BLaER1 (cell line): ENCODE measurements around the gene GALNTL6.
A peak's percentile ranks its signal among the peaks of the same experiment; 100 is the strongest.

Experiments used
- H3K27ac ChIP-seq: shearing (Covaris generic); formaldehyde crosslinking; 2 replicates; pipeline ENCODE4 v1.8.1; 2022
- H3K27me3 ChIP-seq: shearing (Covaris generic); formaldehyde crosslinking; 2 replicates; pipeline ENCODE4 v1.8.1; 2022
- H3K36me3 ChIP-seq: shearing (Covaris generic); formaldehyde crosslinking; 2 replicates; pipeline ENCODE4 v1.8.1; 2022
- H3K4me1 ChIP-seq: shearing (Covaris generic); formaldehyde crosslinking; 2 replicates; pipeline ENCODE4 v1.8.1; 2022
- H3K4me2 ChIP-seq: shearing (Covaris generic); formaldehyde crosslinking; 2 replicates; pipeline ENCODE4 v1.8.1; 2022
- H3K4me3 ChIP-seq: shearing (Covaris generic); formaldehyde crosslinking; 2 replicates; pipeline ENCODE4 v1.8.1; 2022
- H3K9ac ChIP-seq: shearing (Covaris generic); formaldehyde crosslinking; 2 replicates; pipeline ENCODE4 v1.8.1; 2022
- H3K9me3 ChIP-seq: shearing (Covaris generic); formaldehyde crosslinking; 2 replicates; pipeline ENCODE4 v1.8.1; 2022
- H4K20me1 ChIP-seq: shearing (Covaris generic); formaldehyde crosslinking; 2 replicates; pipeline ENCODE4 v1.8.1; 2022
- Cebpa-rat ChIP-seq: shearing (Covaris generic); IDR thresholded peaks from 2 replicates; pipeline ENCODE4 v1.8.1; 2022

The GALNTL6 gene

DNA sequence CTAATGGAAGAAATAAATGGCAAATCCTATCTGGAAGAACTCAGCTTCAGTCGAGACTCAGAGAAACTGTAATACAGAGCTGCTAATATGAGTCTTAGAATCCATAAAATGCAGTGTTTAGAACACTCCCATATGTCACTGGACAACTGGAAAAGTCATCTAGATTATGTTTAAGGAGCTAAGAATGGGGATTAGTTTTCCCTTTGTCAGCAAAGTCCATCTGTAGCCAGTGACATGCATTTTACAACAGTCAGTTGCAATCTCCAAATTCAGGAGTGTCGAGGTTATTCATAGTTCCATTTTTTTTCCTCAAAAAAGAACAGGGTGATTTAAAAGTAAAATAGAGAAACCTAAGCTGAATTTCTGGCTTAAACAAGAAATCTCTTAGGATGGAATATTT lies 838.8 kb downstream of the GALNTL6 start:
- TF ChIP-seq Cebpa-rat: no peak
- Histone ChIP-seq H3K27ac (no peak overlapping the region), H3K4me2 (no peak overlapping the region)

DNA sequence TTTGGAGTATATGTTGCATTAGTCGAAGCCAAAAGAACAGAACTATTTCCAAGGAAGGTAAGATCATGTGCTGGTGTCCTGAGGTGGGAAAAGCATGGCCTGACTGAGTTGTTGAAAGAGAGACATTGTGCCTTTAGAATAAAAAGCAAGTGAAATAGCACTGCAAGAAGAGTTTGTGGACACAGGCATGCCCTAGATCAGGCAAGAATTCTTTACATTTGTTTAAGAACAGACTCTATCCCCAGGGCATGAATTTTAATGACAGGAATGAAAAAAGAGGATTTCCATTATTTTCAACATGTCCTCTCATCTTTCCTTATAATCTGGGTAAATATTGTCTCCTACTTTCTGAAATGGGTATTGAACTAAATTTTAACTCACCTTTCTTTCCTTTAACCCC lies 839.2 kb downstream of the GALNTL6 start:
- Histone ChIP-seq H4K20me1 (no peaks in the 10 kb centered on the region), H3K36me3 (no peaks in the 10 kb centered on the region), H3K4me2 (no peak overlapping the region), H3K9ac (no peak overlapping the region), H3K4me1 (peaks cover 13% of the 10 kb centered on the region; the same call in 1 of the 2 replicates), H3K27me3 (no peaks in the 10 kb centered on the region), H3K9me3 (no peaks in the 10 kb centered on the region), H3K27ac (no peak overlapping the region), H3K4me3 (no peak overlapping the region)
- TF ChIP-seq Cebpa-rat: no peak

More for the DNA sequence above, 838.8 kb downstream of the GALNTL6 start:
- no peak overlapping the region for H3K9ac ChIP-seq
- no peak overlapping the region for H3K4me3 ChIP-seq
- H3K27me3 ChIP-seq: no peaks in the 10 kb centered on the region
- H4K20me1 ChIP-seq: no peaks in the 10 kb centered on the region
- H3K4me1 ChIP-seq: peaks cover 13% of the 10 kb centered on the region; the same call in 1 of the 2 replicates
- H3K9me3 ChIP-seq: no peaks in the 10 kb centered on the region
- no peaks in the 10 kb centered on the region for H3K36me3 ChIP-seq

DNA sequence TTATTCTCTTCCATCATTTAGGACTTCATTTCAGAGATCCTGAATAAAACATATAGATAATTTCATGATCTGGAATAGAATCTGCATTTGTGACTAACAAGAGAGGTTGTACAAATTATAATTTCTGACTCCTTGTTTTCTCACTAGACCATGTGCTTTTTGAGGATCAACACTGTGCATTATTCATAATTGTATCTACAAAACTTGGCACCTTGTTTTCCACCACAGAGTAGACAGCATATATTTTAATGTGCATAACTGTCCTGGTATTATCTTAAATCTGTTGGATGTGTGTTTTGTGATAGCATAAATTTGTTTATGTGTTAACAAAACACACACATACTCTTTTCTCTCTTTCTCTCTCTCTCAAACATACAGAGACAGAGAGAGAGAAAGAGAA lies 840.5 kb downstream of the GALNTL6 start:
- Histone ChIP-seq H4K20me1 (no peaks in the 10 kb centered on the region), H3K4me2 (no peak overlapping the region), H3K9ac (no peak overlapping the region), H3K4me1 (peaks cover 13% of the 10 kb centered on the region; the same call in 1 of the 2 replicates), H3K36me3 (no peaks in the 10 kb centered on the region), H3K4me3 (no peak overlapping the region), H3K9me3 (no peaks in the 10 kb centered on the region), H3K27ac (no peak overlapping the region), H3K27me3 (no peaks in the 10 kb centered on the region)
- no peak for TF ChIP-seq Cebpa-rat

DNA sequence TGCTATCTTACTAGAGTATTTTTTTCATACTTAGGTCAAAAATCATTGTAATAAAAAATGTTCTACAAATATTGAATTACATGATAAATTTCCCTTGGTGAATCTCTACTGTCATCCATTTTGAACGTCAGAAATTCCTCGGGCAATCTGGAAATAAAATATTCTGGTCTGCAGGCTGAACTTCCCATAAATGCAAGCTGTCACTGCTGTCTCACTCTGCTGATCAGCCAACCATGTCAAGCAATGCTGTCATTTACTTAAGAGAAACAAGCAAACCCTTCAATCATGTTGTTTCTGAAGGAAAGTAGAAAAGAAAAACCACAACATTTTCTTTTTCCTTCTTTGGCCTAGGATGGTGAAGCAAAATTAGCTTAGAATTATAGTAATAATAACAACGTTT lies 841.3 kb downstream of the GALNTL6 start:
- Histone ChIP-seq H3K9ac (no peak overlapping the region), H4K20me1 (no peaks in the 10 kb centered on the region), H3K4me1 (peaks cover 13% of the 10 kb centered on the region; the same call in 1 of the 2 replicates), H3K27me3 (no peaks in the 10 kb centered on the region), H3K9me3 (no peaks in the 10 kb centered on the region), H3K27ac (no peak overlapping the region), H3K36me3 (no peaks in the 10 kb centered on the region), H3K4me2 (peak overlapping the region; percentile 13; the same call in 1 of the 2 replicates), H3K4me3 (no peak overlapping the region)
- TF ChIP-seq Cebpa-rat: no peak

DNA sequence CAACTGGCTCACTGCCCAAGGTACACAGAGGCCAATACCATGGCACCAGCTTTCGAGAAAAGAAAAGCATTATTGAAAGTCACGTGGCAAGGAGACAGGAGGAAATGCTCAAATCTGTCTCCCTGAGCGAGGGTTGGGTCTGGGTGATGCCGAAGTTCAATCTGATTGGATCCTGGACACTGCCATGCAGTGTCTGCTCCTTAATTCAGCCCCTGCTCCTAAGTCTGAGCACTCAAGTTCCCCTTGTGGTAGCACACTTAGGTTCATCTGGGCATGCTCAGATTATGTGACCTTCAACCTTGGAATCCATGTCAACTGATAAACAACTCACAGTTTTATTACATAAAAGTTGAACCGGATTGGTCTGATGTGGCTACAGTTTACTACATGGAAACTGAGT lies 842.9 kb downstream of the GALNTL6 start:
- peaks cover 13% of the 10 kb centered on the region; the same call in 1 of the 2 replicates for H3K4me1 ChIP-seq
- TF ChIP-seq Cebpa-rat: no peak
- no peak overlapping the region for H3K9ac ChIP-seq
- no peak overlapping the region for H3K27ac ChIP-seq
- no peaks in the 10 kb centered on the region for H4K20me1 ChIP-seq
- H3K36me3 ChIP-seq: no peaks in the 10 kb centered on the region
- no peak overlapping the region for H3K4me2 ChIP-seq
- H3K27me3 ChIP-seq: no peaks in the 10 kb centered on the region
- no peaks in the 10 kb centered on the region for H3K9me3 ChIP-seq
- H3K4me3 ChIP-seq: no peak overlapping the region

DNA sequence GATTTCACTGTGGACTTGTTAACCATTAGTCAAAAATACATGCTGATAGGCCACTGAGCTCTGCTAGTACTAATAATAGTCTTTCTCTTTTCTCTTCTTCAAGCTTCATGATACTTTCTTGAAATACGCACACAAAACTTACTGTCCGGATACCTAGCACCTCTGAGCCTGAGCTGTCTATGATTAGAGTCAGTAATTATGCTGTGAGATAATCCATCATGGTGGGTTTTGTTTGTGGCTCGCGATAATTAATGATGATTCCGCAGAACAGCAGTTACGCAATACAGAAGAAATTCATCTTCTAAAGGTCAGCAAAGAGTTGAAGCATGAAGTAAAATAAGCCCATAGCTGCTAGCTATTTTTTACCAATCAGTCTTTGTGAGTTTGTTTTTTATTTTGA lies 843.9 kb downstream of the GALNTL6 start:
- peak; percentile 44; the same call in 1 of the 2 replicates for TF ChIP-seq Cebpa-rat

DNA sequence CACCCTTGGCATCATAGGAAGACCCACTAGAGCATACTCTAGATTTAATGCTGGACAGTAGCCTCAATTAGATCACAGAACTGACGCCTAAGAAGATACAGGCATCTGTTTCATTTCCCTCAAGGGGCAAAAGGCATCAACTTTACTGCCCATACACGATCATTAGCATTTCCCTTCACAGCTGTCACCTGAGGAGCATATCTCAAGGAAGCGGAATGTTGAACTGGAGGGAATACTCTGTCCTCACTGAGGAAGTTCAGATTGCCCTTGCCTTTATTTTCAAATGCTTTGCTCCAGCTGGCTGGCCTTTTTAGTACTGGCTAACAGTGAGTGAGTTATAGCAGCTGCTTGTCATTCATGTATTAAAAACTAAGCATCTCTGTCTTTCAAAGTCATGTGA lies 847.0 kb downstream of the GALNTL6 start:
- TF ChIP-seq Cebpa-rat: no peak

More for the DNA sequence above, 843.9 kb downstream of the GALNTL6 start:
- H3K4me2 ChIP-seq: no peak overlapping the region
- H3K4me3 ChIP-seq: no peak overlapping the region
- no peaks in the 10 kb centered on the region for H4K20me1 ChIP-seq
- no peaks in the 10 kb centered on the region for H3K27me3 ChIP-seq
- no peaks in the 10 kb centered on the region for H3K9me3 ChIP-seq
- no peak overlapping the region for H3K9ac ChIP-seq
- peaks cover 13% of the 10 kb centered on the region; the same call in 1 of the 2 replicates for H3K4me1 ChIP-seq
- H3K27ac ChIP-seq: no peak overlapping the region
- no peaks in the 10 kb centered on the region for H3K36me3 ChIP-seq

DNA sequence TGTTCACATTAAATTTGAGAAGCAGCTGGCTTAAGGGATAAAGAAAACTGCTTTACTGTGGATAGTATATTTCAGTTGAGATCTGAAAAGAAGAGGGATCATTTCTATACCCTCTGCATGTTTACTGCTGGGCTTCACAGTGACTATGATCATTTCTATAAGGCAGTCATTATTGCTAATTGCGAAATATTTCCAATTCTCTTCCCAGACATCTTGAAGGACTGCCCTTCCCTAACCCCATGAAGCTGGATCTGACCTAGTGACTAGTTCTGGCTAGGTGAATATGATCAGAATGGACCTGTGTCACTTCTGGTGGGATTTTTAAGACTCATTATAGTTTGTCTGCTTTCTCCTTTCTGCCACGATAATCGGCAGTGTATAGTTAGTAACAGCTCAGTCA lies 848.9 kb downstream of the GALNTL6 start:
- Histone ChIP-seq H3K9ac (no peak overlapping the region), H3K4me3 (no peak overlapping the region), H3K27ac (no peak overlapping the region), H4K20me1 (no peaks in the 10 kb centered on the region), H3K9me3 (no peaks in the 10 kb centered on the region), H3K36me3 (no peaks in the 10 kb centered on the region), H3K4me1 (no peaks in the 10 kb centered on the region), H3K27me3 (no peaks in the 10 kb centered on the region), H3K4me2 (no peak overlapping the region)
- no peak; the same call in 1 of the 2 replicates for TF ChIP-seq Cebpa-rat

More for the DNA sequence above, 847.0 kb downstream of the GALNTL6 start:
- 0 out of 2 replicates have a peak, but pooled peaks cover under 1% of the 10 kb centered on the region for H3K4me1 ChIP-seq
- H3K36me3 ChIP-seq: no peaks in the 10 kb centered on the region
- no peaks in the 10 kb centered on the region for H3K9me3 ChIP-seq
- H3K27me3 ChIP-seq: no peaks in the 10 kb centered on the region
- no peak overlapping the region for H3K9ac ChIP-seq
- no peak overlapping the region for H3K4me3 ChIP-seq
- no peaks in the 10 kb centered on the region for H4K20me1 ChIP-seq
- H3K4me2 ChIP-seq: no peak overlapping the region
- H3K27ac ChIP-seq: no peak overlapping the region

DNA sequence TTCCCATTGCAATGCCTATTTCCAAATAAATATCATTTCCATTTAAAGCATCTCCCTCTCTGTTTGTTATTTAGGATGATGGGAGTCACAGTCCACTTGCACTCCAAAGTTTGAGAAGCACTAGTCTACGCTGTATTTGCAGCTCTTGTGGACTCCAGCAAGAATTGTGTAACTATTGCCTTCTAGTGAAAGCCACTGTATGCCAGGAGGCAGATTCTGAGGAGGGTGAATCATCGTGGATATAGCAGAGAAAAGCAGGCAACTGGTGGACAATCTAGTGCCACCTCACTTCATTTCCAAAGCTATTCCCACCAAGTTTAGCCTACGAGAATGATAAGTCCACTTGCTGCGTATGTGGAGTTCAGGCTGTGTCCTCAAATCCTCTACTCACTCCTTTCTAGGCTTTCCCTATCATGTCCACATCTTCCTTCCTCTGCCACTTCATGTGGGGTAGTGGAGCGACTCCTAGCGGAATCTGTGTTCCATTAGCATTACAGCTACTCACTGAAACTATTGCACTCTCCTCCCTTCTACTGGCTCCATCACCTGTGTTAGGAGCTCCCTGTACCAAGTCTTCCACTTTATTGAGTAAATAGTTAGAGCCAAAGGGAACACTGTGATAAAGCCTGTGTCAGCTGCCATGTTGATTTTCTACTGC lies 853.6 kb downstream of the GALNTL6 start:
- TF ChIP-seq Cebpa-rat: no peak
- no peaks in the 10 kb centered on the region for H4K20me1 ChIP-seq
- no peaks in the 10 kb centered on the region for H3K36me3 ChIP-seq
- H3K9ac ChIP-seq: no peak overlapping the region
- no peaks in the 10 kb centered on the region for H3K4me1 ChIP-seq
- H3K4me2 ChIP-seq: no peak overlapping the region
- H3K27me3 ChIP-seq: no peaks in the 10 kb centered on the region
- no peak overlapping the region for H3K4me3 ChIP-seq
- no peak overlapping the region for H3K27ac ChIP-seq
- H3K9me3 ChIP-seq: no peaks in the 10 kb centered on the region

DNA sequence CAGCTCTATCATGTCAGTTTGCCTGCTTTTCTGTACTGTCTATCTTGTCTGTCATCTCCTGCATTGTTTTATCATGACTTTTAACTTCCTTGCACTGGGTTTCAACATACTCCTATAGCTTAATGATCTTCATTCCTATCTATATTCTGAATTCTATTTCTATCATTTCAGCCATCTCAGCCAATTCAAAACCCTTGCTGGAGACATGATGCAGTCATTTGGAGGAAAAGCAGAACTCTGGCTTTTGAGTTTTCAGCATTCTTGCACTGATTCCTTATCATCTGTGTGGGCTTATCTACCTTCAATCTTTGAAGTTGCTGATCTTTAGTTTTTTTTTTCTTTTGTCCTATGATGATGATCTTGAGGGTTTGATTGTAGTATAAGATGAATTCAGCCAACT lies 861.6 kb downstream of the GALNTL6 start:
- Histone ChIP-seq H3K9me3 (no peaks in the 10 kb centered on the region), H3K4me1 (no peaks in the 10 kb centered on the region), H3K4me3 (no peak overlapping the region), H3K9ac (no peak overlapping the region), H3K4me2 (no peak overlapping the region), H4K20me1 (no peaks in the 10 kb centered on the region), H3K27me3 (no peaks in the 10 kb centered on the region), H3K36me3 (no peaks in the 10 kb centered on the region), H3K27ac (no peak overlapping the region)
- no peak for TF ChIP-seq Cebpa-rat
